GM19463 (cell line): Measurements from ENCODE around the gene ITSN2.

Experiments used
- ATAC-seq: cut with Tn5 transposase; IDR thresholded peaks from one replicate; pipeline ENCODE4 v1.9.1; 2021; ENCODE audit warnings: mild to moderate bottlenecking, moderate library complexity; ENCODE audit not compliant: unreplicated experiment

Gene ITSN2

GRCh38 chr2:24273598-24273997 is 86.7 kb downstream of the ITSN2 start:
- no peak for ATAC-seq

- ATAC-seq, result no peak
Observed at GRCh38 chr2:24272907-24273306, 87.4 kb downstream of the ITSN2 start.

- no peak for ATAC-seq
Observed at GRCh38 chr2:24272161-24272802, 88.1 kb downstream of the ITSN2 start.

DNA sequence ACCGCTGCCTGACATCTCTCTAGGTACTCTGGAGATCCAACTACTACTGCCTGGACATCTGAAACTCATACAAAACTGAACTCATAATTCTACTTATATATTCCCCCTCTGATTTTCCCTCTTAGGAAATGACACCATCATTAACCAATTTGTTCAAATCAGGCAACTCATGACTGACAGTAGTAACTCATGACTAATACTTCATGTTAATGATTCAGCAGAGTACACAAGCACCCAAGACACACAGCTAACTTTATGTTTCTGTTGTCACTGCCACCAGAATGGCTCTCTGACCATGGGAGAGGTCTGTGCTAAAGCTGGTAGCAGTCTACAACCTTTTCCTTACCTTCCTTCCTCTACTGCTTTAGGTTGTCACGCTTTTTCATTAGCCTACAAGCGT is 91.1 kb downstream of the ITSN2 start:
- ATAC-seq, result peak; percentile 67

GRCh38 chr2:24265212-24265611 is 95.1 kb downstream of the ITSN2 start:
- no peak for ATAC-seq

GRCh38 chr2:24262421-24262970 is 97.8 kb downstream of the ITSN2 start:
- ATAC-seq, result no peak

- ATAC-seq, result no peak
Observed at GRCh38 chr2:24261441-24261840, 98.9 kb downstream of the ITSN2 start.

- no peak for ATAC-seq
Observed at GRCh38 chr2:24259316-24259715, 101.0 kb downstream of the ITSN2 start.

GRCh38 chr2:24258718-24259117 is 101.6 kb downstream of the ITSN2 start:
- ATAC-seq, result no peak

DNA sequence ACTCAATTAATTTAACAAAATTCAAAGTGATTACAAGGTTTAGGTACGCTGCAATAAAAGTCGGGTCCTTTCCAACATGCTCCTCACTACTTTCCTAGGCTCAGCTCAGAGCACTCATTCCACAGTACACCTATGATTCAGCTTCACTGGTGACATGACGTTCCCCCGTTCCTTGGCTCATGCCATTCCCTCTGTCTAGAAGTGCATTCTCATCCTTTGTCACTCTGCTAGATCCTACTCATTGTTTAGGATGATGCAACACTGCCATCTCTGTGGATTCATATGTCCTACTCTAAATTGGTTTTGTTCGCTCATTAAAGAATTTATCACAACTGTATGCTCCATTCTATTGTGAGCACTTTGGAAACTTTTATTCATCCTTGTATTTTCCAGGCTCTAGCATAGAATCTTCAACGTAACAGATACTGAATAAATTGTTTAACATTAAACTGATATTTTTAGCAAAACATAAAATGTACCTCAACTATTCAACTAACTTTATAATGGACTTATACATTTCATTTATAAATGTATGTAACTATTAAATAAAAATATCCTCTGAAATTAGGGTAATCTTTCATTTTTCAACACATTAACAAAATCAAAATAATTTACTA is 106.9 kb downstream of the ITSN2 start:
- ATAC-seq, result no peak

DNA sequence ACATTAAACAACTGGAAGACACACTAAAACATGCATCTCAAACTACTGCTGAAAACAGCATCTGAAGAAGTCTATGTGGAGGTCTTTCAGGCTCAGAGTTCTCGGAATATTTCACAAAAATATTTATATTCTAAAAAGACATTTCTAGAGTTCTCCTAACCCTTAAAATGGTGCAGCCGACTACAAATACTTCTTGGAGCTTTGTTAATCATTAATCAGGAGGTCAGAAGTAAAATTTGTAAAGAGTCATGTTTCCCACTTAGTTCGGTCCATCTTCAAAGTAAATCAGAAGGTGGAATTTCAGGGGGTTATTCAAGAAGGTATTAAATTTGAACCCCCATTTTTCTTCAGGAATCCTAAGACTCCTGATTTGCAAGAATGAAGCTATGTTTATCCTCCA is 112.7 kb downstream of the ITSN2 start:
- ATAC-seq, result no peak

- ATAC-seq, result no peak
Observed at GRCh38 chr2:24247164-24247563, 113.2 kb downstream of the ITSN2 start.

DNA sequence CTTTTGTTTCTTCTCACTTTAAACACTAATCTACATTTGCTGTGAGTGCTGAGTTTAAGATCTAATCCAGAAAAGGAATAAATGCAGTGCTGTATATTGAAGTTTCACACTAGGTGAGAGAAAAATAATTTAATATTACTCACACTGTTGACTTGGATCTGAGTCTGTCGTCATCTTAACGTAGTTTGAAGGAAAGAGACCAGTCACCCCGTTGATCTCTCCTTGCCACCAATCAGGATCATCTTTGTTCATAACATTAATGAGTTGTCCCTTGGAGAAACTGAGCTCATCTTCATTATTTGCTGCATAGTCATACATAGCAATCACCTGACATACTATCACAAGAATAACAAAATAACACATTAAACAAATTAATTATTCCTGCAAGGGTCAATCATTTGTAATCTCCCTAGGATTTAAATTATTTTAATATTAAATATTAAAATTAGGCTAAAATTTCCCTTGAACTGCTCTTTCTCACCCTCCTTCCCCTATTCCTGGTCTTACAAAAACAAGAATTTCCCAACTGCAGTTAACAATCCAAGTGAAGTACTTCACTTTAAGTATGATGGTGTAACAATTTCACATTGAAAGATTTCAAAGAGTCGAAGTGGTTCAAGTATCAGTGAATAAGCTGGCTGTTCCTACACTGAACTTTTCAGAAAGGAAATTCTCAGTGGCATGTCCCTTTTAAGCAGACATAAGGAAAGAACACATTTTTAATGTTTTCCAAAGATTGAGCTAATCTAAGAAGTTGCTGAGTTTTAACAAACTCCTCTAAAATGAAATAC is 114.2 kb downstream of the ITSN2 start:
- no peak for ATAC-seq

DNA sequence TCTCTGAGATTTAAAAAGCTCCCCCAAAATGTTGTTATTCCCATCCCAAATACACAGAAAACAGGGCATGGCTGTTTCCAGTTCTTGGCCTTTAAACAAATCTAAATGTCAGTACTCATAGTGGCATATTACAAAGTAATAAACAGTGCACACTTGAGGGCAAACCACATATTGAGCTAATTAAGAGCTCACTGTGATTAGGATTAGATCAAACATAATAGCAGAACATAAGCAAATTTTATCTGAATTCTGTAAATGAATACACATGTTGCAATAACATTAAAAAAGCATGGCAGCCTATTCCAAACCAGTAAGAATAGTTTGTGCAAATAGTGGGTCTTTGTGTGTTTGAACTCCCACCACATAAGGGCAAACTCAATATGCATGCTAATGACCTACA is 118.8 kb downstream of the ITSN2 start:
- no peak for ATAC-seq

- no peak for ATAC-seq
Observed at GRCh38 chr2:24239553-24239952, 120.8 kb downstream of the ITSN2 start.

- ATAC-seq, result no peak
Observed at GRCh38 chr2:24238158-24238557, 122.2 kb downstream of the ITSN2 start.

GRCh38 chr2:24237313-24237712 is 123.0 kb downstream of the ITSN2 start:
- no peak for ATAC-seq

- ATAC-seq, result no peak
Observed at GRCh38 chr2:24233321-24233720, 127.0 kb downstream of the ITSN2 start.

DNA sequence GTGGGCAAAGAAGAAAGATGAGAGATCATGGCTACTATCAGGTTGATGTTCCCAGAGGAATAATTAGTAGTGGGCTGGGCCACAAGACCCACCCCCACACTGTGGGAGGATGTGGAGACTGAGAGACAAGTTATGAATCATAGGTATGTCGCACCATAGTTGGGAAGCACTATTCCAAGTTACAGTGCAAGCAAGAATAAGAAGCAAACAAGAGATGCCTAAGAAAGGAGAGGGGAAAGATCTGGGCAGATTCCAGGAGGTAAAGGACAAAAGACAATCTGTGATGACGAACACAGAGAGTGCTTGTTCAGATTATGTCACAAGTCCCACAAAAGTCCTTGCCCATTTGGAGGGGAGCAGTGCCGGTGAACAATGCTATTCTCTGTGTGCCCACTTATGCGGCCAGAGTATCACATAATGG is 128.9 kb downstream of the ITSN2 start:
- no peak for ATAC-seq

GRCh38 chr2:24228470-24228869 is 131.9 kb downstream of the ITSN2 start:
- no peak for ATAC-seq

GRCh38 chr2:24225499-24226242 is 134.7 kb downstream of the ITSN2 start:
- ATAC-seq, result no peak
